Activated CD8-positive, alpha-beta memory T cell treated with anti-CD3 and anti-CD28 coated beads, Interleukin-2, amount 10 ng/mL, durations not matched to agents 7 days and 5 days (primary cell): ENCODE data around the gene PCED1A. TPM values are rescaled to one million over a fixed set of nuclear protein-coding genes. Genes with fewer than 3 reads are reported as not detected.
"Not testable (repeated sequence)": the region's sequence is repeated elsewhere in the genome, so short reads cannot be mapped to it uniquely, and the experiment has no call there.

Source experiments
- ATAC-seq: fragments of 150-1000 bp; cut with Tn5 transposase; one replicate; pipeline ENCODE4 v1.10.0; 2021; ENCODE audit warnings: moderate library complexity
- CTCF ChIA-PET: fragments of 350-600 bp; sonication (Branson Sonifier 250); formaldehyde crosslinking; loops from one replicate; lab custom pipeline; 2021; ENCODE audit warnings: antibody characterized with exemption; lab: Charles Lee
- DNase-seq: peaks from one replicate; pipeline ENCODE4 v3.0.0-alpha.2; 2020
- H3K27ac Mint-ChIP-seq: one replicate; pipeline ENCODE4 v1.8.0; 2021; ENCODE audit warnings: mild to moderate bottlenecking, mixed read lengths
- H3K27me3 Mint-ChIP-seq: one replicate; pipeline ENCODE4 v1.8.0; 2021; ENCODE audit warnings: mixed read lengths
- H3K36me3 Mint-ChIP-seq: one replicate; pipeline ENCODE4 v1.8.0; 2021; ENCODE audit warnings: mild to moderate bottlenecking, mixed read lengths
- H3K4me1 Mint-ChIP-seq: one replicate; pipeline ENCODE4 v1.8.0; 2021; ENCODE audit warnings: mixed read lengths
- H3K4me3 Mint-ChIP-seq: one replicate; pipeline ENCODE4 v1.8.0; 2021; ENCODE audit warnings: mild to moderate bottlenecking, moderate library complexity, mixed read lengths
- H3K9me3 Mint-ChIP-seq: one replicate; pipeline ENCODE4 v1.8.0; 2022; ENCODE audit warnings: low read depth, mixed read lengths
- total RNA-seq, 2 experiments: library from RNA; stranded (reverse); gene quantifications; one replicate each; pipeline ENCODE4 v1.2.3, GENCODE V29; 2021

The PCED1A gene
- total RNA-seq, 2 experiments from 2014 or later: 21.9 to 30.6 TPM

DNA sequence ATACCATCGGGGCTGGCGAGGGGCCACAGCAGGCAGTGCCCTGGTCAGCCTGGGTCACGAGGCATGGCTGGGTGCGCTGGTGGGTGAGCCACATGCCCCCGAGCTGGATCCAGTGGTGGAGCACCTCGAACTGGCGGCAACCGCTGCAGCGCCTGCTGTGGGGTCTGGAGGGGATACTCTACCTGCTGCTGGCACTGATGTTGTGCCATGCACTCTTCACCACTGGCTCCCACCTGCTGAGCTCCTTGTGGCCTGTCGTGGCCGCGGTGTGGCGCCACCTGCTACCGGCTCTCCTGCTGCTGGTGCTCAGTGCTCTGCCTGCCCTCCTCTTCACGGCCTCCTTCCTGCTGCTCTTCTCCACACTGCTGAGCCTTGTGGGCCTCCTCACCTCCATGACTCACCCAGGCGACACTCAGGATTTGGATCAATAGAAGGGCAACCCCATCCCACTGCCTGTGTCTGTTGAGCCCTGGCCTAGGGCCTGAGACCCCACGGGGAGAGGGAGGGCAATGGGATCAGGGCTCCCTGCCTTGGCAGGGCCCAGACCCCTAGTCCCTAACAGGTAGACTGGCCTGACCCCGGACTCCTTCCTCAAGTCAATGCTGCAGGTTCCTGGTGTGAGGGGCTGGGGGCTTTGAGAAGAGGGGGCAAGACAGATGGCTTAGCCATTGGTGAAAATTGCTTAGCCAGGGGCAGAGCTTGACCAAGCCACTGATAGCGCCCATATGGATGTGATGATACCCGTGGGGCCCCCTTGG, 23.7 kb downstream of the PCED1A start:
- peaks cover 12% of the 10 kb centered on the region for H3K4me1 Mint-ChIP-seq
- no peak overlapping the region for H3K4me3 Mint-ChIP-seq
- H3K9me3 Mint-ChIP-seq: peaks cover 6% of the 10 kb centered on the region
- H3K27me3 Mint-ChIP-seq: peaks cover 47% of the 10 kb centered on the region
- no peak for ATAC-seq
- CTCF ChIA-PET: interaction anchor here (2.1 kb wide), 1 partner anchor 35 kb away, joined by 8 read pairs; no protein-coding TSS in a partner anchor
- DNase-seq: peak; percentile 43
- H3K36me3 Mint-ChIP-seq: no peaks in the 10 kb centered on the region
- H3K27ac Mint-ChIP-seq: no peak overlapping the region

DNA sequence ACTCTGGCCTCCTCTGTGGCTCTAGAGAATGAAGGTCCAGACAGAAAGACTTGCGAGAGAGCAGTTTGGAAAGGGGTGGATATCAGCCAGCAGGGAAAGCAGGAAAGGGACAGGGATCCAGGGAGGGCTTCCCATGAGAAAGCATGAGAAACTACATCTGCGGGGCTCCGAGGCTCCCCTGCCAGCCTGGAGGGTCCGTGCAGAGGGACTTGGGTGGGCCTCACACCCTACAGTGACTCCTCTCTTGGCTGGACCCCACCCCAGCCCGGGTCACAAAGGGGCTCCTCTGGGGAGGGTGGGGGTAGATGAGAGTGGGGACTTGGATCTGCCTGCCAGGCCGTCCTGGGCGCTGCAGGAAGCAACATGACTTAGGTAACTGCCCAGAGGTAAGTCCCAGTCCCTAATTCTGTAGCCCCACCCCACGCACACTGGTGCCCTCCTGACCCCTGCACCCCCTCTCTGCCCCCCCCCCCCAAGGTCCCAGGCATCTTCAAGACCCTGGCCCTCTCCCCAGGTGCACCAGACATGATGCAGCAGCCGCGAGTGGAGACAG, 24.3 kb downstream of the PCED1A start, which contains the start of gene TMEM239:
TSS of gene TMEM239 (plus strand) at position 335 of the 553 bp plus-strand sequence. CDS start at position 526, 191 bp downstream.
- no peak for ATAC-seq
- H3K27me3 Mint-ChIP-seq: peaks cover 50% of the 10 kb centered on the region
- H3K4me1 Mint-ChIP-seq: peaks cover 8% of the 10 kb centered on the region
- H3K4me3 Mint-ChIP-seq: no peak within 1 kb of the TSS
- CTCF ChIA-PET: no interaction called here
- H3K9me3 Mint-ChIP-seq: peaks cover 6% of the 10 kb centered on the region
- H3K27ac Mint-ChIP-seq: no peak within 1 kb of the TSS
- DNase-seq: peak; percentile 37
- H3K36me3 Mint-ChIP-seq: no peaks in the 10 kb centered on the region

DNA sequence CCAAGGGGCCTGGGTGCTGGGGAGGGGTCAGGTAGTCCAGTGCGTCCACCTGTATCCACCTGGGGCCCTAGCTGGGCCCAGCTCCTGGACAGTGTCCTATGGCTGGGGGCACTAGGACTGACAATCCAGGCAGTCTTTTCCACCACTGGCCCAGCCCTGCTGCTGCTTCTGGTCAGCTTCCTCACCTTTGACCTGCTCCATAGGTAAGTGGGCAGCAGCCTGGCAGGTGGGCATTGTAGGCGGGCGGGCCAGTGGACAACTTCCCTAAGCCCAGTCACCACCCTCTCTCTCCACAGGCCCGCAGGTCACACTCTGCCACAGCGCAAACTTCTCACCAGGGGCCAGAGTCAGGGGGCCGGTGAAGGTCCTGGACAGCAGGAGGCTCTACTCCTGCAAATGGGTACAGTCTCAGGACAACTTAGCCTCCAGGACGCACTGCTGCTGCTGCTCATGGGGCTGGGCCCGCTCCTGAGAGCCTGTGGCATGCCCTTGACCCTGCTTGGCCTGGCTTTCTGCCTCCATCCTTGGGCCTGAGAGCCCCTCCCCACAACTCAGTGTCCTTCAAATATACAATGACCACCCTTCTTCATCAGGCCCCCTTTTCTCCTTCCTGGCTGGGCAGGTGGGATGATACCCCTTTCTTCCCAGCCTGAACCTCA, 25.1 kb downstream of the PCED1A start:
- Mint-ChIP-seq H3K4me1 (peaks cover 8% of the 10 kb centered on the region), H3K27me3 (peaks cover 49% of the 10 kb centered on the region), H3K9me3 (peaks cover 6% of the 10 kb centered on the region), H3K27ac (no peak overlapping the region), H3K4me3 (no peak overlapping the region), H3K36me3 (no peaks in the 10 kb centered on the region)
- DNase-seq: peak; percentile 32
- ATAC-seq: no peak
- CTCF ChIA-PET: no interaction called here

DNA sequence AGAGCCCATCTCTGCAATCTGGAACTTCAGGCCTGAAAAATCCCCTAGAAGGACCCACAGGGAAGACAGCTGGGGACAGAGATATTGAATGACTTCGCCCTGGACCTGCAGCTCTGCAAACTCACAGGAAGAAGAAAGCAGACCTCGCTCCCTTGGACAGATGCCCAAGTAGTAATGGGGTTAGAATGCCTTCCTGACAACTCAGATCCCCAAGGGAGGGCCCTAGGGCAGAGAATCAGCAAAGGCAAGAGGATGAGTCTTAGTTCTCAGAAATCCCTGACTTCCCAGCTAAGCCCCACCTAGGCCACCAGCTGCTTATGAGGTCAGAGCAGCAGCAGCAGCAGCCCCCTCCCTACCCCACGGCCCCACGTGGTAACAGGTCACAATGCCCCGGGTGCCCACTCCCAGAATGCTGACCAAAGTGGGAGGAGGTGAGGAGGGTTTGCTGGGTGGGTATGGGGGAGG, 25.8 kb downstream of the PCED1A start, which contains the start of gene C20orf141:
TSS of gene C20orf141 (plus strand) at position 401 of the 465 bp plus-strand sequence. CDS start 198 bp downstream, outside the sequence.
- Mint-ChIP-seq H3K4me1 (peaks cover 5% of the 10 kb centered on the region), H3K27me3 (peaks cover 43% of the 10 kb centered on the region), H3K36me3 (no peaks in the 10 kb centered on the region), H3K4me3 (no peak within 1 kb of the TSS), H3K27ac (no peak within 1 kb of the TSS), H3K9me3 (peaks cover 6% of the 10 kb centered on the region)
- no peak for ATAC-seq
- peak; percentile 33 for DNase-seq
- CTCF ChIA-PET: no interaction called here

- CTCF ChIA-PET: no interaction called here
- Mint-ChIP-seq H3K27me3 (peaks cover 41% of the 10 kb centered on the region), H3K36me3 (no peaks in the 10 kb centered on the region)
Measured at GRCh38 chr20:2814076-2814475, 26.4 kb downstream of the PCED1A start.

DNA sequence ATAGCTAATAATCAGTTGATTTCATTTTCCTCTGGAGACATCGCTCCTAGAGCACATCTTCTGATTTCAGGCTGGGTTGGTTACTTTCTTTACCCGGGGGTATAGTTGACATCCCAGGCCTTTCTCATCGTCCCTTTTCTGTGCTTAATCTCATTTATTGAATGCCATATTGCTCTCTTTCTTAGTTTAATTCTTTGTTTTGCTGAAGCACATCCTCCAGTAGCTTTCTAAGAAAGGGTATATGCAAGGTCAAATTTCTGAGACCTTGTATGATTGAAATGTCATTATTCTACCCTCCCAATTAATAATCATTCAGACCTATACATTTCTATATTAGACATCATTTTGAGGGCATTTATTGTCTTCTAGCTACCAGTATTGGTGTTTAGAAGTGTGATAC, 28.3 kb downstream of the PCED1A start:
- ATAC-seq (no peak), DNase-seq (no peak)
- peaks cover 5% of the 10 kb centered on the region for H3K4me1 Mint-ChIP-seq
- no peaks in the 10 kb centered on the region for H3K36me3 Mint-ChIP-seq
- H3K27ac Mint-ChIP-seq: no peak overlapping the region
- H3K9me3 Mint-ChIP-seq: peaks cover 6% of the 10 kb centered on the region
- CTCF ChIA-PET: interaction anchor here (0.5 kb wide), 1 partner anchor 220 kb away, joined by 3 read pairs; no protein-coding TSS in a partner anchor
- H3K27me3 Mint-ChIP-seq: peaks cover 49% of the 10 kb centered on the region
- H3K4me3 Mint-ChIP-seq: no peak overlapping the region

More at GRCh38 chr20:2814076-2814475, 26.4 kb downstream of the PCED1A start:
- Mint-ChIP-seq H3K4me3 (no peak overlapping the region), H3K27ac (no peak overlapping the region), H3K9me3 (peaks cover 6% of the 10 kb centered on the region), H3K4me1 (peaks cover 5% of the 10 kb centered on the region)
- DNase-seq (no peak), ATAC-seq (no peak)

- H3K27ac Mint-ChIP-seq: no peak overlapping the region
- H3K4me3 Mint-ChIP-seq: no peak overlapping the region
- H3K36me3 Mint-ChIP-seq: no peaks in the 10 kb centered on the region
- CTCF ChIA-PET: interaction anchor here (0.6 kb wide), 1 partner anchor 56 kb away, joined by 3 read pairs; no protein-coding TSS in a partner anchor
- H3K4me1 Mint-ChIP-seq: peaks cover 2% of the 10 kb centered on the region
- ATAC-seq (no peak), DNase-seq (no peak)
- H3K9me3 Mint-ChIP-seq: peaks cover 6% of the 10 kb centered on the region
- peaks cover 72% of the 10 kb centered on the region for H3K27me3 Mint-ChIP-seq
Measured at GRCh38 chr20:2809690-2810089, 30.8 kb downstream of the PCED1A start.

DNA sequence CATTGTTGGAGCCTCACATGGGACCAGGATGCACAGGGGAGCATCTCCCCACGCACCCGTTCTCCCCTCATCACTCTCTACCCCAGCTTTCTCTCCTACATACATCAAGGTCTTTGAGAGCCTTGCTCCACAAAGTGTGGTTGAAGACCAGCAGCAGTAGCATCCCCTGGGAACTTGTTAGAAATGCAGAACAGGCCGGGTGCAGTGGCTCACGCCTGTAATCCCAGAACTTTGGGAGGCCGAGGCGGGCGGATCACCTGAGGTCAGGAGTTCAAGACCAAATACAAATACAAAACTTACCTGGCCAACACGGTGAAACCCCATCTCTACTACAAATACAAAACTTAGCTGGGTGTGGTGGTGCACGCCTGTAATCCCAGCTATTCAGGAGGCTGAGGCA, 32.5 kb downstream of the PCED1A start:
- H3K9me3 Mint-ChIP-seq, H3K27ac Mint-ChIP-seq, H3K4me1 Mint-ChIP-seq, H3K4me3 Mint-ChIP-seq, DNase-seq, CTCF ChIA-PET, ATAC-seq, H3K36me3 Mint-ChIP-seq: not testable (repeated sequence)
- peaks cover 71% of the 10 kb centered on the region for H3K27me3 Mint-ChIP-seq

GRCh38 chr20:2807019-2807418, 33.4 kb downstream of the PCED1A start:
- Mint-ChIP-seq H3K27me3 (peaks cover 72% of the 10 kb centered on the region), H3K4me3 (no peak overlapping the region), H3K27ac (no peak overlapping the region), H3K4me1 (no peaks in the 10 kb centered on the region), H3K9me3 (no peaks in the 10 kb centered on the region), H3K36me3 (peaks cover 1% of the 10 kb centered on the region)
- DNase-seq: no peak
- CTCF ChIA-PET: no interaction called here
- no peak for ATAC-seq

DNA sequence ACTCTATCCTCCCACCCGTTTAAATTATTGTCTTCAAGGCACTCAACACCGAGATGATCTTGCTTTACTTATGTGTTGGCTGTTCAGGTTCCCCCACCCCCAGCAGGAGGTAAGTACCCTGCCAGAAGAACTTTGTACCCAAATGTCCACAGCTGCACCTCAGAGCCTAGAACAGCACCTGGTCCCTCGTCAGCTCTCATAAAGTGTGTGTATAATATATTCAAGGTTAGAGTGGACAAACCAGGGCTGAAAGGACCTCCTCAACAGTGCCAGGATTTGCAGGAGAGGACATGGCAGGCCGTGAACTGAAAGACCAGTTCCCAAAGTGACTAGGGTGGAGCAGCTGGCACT, 34.1 kb downstream of the PCED1A start:
- CTCF ChIA-PET: no interaction called here
- peaks cover 1% of the 10 kb centered on the region for H3K36me3 Mint-ChIP-seq
- H3K4me3 Mint-ChIP-seq: no peak overlapping the region
- peaks cover under 1% of the 10 kb centered on the region for H3K4me1 Mint-ChIP-seq
- no peak for DNase-seq
- no peak for ATAC-seq
- no peaks in the 10 kb centered on the region for H3K9me3 Mint-ChIP-seq
- H3K27ac Mint-ChIP-seq: no peak overlapping the region
- peaks cover 71% of the 10 kb centered on the region for H3K27me3 Mint-ChIP-seq

DNA sequence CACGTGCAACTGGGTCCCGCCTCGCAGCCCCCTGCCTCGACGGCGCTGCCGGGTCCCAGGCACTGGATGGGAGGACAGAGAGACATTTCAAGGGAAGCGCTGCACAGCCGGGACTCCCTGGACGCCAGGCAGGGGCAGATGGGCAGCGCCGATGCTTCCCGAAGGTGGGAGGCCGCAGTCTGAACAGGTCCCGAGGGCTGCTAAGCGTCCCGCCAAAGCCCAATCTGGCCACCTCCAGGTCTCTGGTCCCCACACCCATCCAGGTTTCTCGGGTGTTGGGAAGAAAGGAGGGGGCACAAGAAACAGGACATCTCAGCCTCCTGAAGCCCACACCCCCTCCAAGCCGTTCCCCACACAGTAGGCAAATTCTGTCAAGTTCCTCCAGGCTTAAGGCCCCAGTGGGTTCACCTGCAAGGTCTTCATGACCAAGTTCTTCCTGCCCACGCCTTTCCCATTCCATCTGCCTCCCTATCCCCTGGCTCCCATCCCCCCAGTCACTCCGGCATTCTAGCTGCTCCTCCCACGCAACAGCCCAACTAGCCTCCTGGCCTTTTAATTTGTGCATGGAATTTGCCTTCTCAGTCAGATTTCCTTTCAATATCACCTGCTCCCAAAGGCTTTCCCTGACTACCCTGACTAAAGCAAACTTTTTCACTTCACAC, 34.6 kb downstream of the PCED1A start:
- H3K9me3 Mint-ChIP-seq: no peaks in the 10 kb centered on the region
- no peak overlapping the region for H3K4me3 Mint-ChIP-seq
- no peak overlapping the region for H3K27ac Mint-ChIP-seq
- DNase-seq: no peak
- ATAC-seq: no peak
- peaks cover 71% of the 10 kb centered on the region for H3K27me3 Mint-ChIP-seq
- peaks cover 6% of the 10 kb centered on the region for H3K4me1 Mint-ChIP-seq
- CTCF ChIA-PET: no interaction called here
- peaks cover 3% of the 10 kb centered on the region for H3K36me3 Mint-ChIP-seq

GRCh38 chr20:2804852-2805688, 35.4 kb downstream of the PCED1A start:
- DNase-seq: no peak
- no peaks in the 10 kb centered on the region for H3K9me3 Mint-ChIP-seq
- no peak overlapping the region for H3K27ac Mint-ChIP-seq
- H3K36me3 Mint-ChIP-seq: peaks cover 3% of the 10 kb centered on the region
- H3K27me3 Mint-ChIP-seq: peaks cover 71% of the 10 kb centered on the region
- ATAC-seq: no peak
- peaks cover 10% of the 10 kb centered on the region for H3K4me1 Mint-ChIP-seq
- CTCF ChIA-PET: no interaction called here
- H3K4me3 Mint-ChIP-seq: no peak overlapping the region
